WI38 (cell line): Measurements from ENCODE around the gene ELMO1.

Source experiments
- H3K4me3 ChIP-seq: 2 replicates; pipeline ENCODE4 v1.5.1; 2011; ENCODE audit warnings: low read depth, mild to moderate bottlenecking, control low read depth, low read length
- CTCF ChIP-seq: IDR thresholded peaks from 2 replicates; pipeline ENCODE4 v1.5.1; 2012; ENCODE audit warnings: low read depth, mild to moderate bottlenecking, control low read depth, low read length

Gene ELMO1

GRCh38 chr7:36945612-36946400, 502.9 kb downstream of the ELMO1 start:
- no peak for TF ChIP-seq CTCF
- no peak overlapping the region for H3K4me3 ChIP-seq

GRCh38 chr7:36944838-36945237, 503.8 kb downstream of the ELMO1 start:
- no peak overlapping the region for H3K4me3 ChIP-seq
- no peak for TF ChIP-seq CTCF

GRCh38 chr7:36943591-36944435, 504.9 kb downstream of the ELMO1 start:
- no peak for TF ChIP-seq CTCF
- H3K4me3 ChIP-seq: no peak overlapping the region

- no peak overlapping the region for H3K4me3 ChIP-seq
- TF ChIP-seq CTCF: no peak
Observed at GRCh38 chr7:36942955-36943354, 505.7 kb downstream of the ELMO1 start.

GRCh38 chr7:36942541-36942940, 506.1 kb downstream of the ELMO1 start:
- no peak overlapping the region for H3K4me3 ChIP-seq
- no peak for TF ChIP-seq CTCF

- no peak for TF ChIP-seq CTCF
- H3K4me3 ChIP-seq: no peak overlapping the region
Observed at GRCh38 chr7:36942025-36942424, 506.6 kb downstream of the ELMO1 start.

- H3K4me3 ChIP-seq: no peak overlapping the region
- TF ChIP-seq CTCF: no peak
Observed at GRCh38 chr7:36941359-36941758, 507.3 kb downstream of the ELMO1 start.
